GM23338 (cell line): Measurements from ENCODE around the gene CADPS. TPM values are rescaled to one million over a fixed set of nuclear protein-coding genes. Genes with fewer than 3 reads are reported as not detected.

Experiments used
- ATAC-seq: fragments of 200-7000 bp; cut with Tn5 transposase; 3 replicates; pipeline ENCODE4 v1.9.1; 2020
- DNase-seq: peaks from one replicate; pipeline ENCODE4 v3.0.0-alpha.2; 2015; ENCODE audit warnings: low spot score
- H2AFZ ChIP-seq: fragments of 200-600 bp; sonication (generic); 2 replicates; pipeline ENCODE4 v1.8.0; 2016; ENCODE audit warnings: antibody characterized with exemption, mild to moderate bottlenecking, moderate library complexity
- H3F3A ChIP-seq: fragments of 200-600 bp; sonication (generic); replicated peaks from 2 replicates; pipeline ENCODE4 v1.8.0; 2017; ENCODE audit warnings: antibody characterized with exemption, mixed run types, low read depth
- H3K27ac ChIP-seq: fragments of 200-600 bp; sonication (generic); 2 replicates; pipeline ENCODE4 v1.6.1; 2016; ENCODE audit warnings: low read depth
- H3K27me3 ChIP-seq: fragments of 200-600 bp; sonication (generic); 2 replicates; pipeline ENCODE4 v1.8.0; 2016; ENCODE audit warnings: mild to moderate bottlenecking, mixed run types, moderate library complexity; ENCODE audit not compliant: insufficient read depth
- H3K36me3 ChIP-seq: fragments of 200-600 bp; sonication (generic); 2 replicates; pipeline ENCODE4 v1.8.0; 2016; ENCODE audit warnings: mild to moderate bottlenecking; ENCODE audit not compliant: insufficient read depth
- H3K4me1 ChIP-seq: fragments of 200-600 bp; sonication (generic); 2 replicates; pipeline ENCODE4 v1.8.0; 2016; ENCODE audit warnings: mild to moderate bottlenecking, moderate library complexity; ENCODE audit not compliant: insufficient read depth
- H3K4me2 ChIP-seq: fragments of 200-600 bp; sonication (generic); 2 replicates; pipeline ENCODE4 v1.7.1; 2017; ENCODE audit warnings: mixed run types
- H3K4me3 ChIP-seq: fragments of 200-600 bp; sonication (generic); 2 replicates; pipeline ENCODE4 v1.6.1; 2016; ENCODE audit warnings: mixed run types
- H3K79me2 ChIP-seq: fragments of 200-600 bp; sonication (generic); replicated peaks from 2 replicates; pipeline ENCODE4 v1.8.0; 2017; ENCODE audit warnings: mild to moderate bottlenecking; ENCODE audit not compliant: insufficient read depth
- H3K9me2 ChIP-seq: fragments of 200-600 bp; sonication (generic); 2 replicates; pipeline ENCODE4 v1.8.0; 2017; ENCODE audit not compliant: insufficient read depth
- H4K20me1 ChIP-seq: fragments of 200-600 bp; sonication (generic); replicated peaks from 2 replicates; pipeline ENCODE4 v1.8.0; 2017; ENCODE audit warnings: mild to moderate bottlenecking; ENCODE audit not compliant: insufficient read depth
- H3K27ac Mint-ChIP-seq: 2 replicates; pipeline ENCODE4 v1.8.0; 2020; ENCODE audit warnings: inconsistent platforms, mild to moderate bottlenecking, moderate library complexity, mixed read lengths
- H3K27me3 Mint-ChIP-seq: 3 replicates; pipeline ENCODE4 v1.8.0; 2022; ENCODE audit warnings: low read depth, mild to moderate bottlenecking, moderate library complexity, mixed read lengths, inconsistent platforms; ENCODE audit not compliant: insufficient read depth, poor library complexity
- H3K36me3 Mint-ChIP-seq: 3 replicates; pipeline ENCODE4 v1.8.0; 2021; ENCODE audit warnings: low read depth, mild to moderate bottlenecking, inconsistent platforms, moderate library complexity, mixed read lengths
- H3K4me1 Mint-ChIP-seq: 3 replicates; pipeline ENCODE4 v1.8.0; 2020; ENCODE audit warnings: mild to moderate bottlenecking, inconsistent platforms, mixed read lengths
- H3K4me3 Mint-ChIP-seq: 3 replicates; pipeline ENCODE4 v1.8.0; 2021; ENCODE audit warnings: moderate library complexity, mild to moderate bottlenecking, inconsistent platforms, mixed read lengths
- H3K9me3 Mint-ChIP-seq: 3 replicates; pipeline ENCODE4 v1.8.0; 2020; ENCODE audit warnings: moderate library complexity, mild to moderate bottlenecking, inconsistent platforms, mixed read lengths
- CREB1 ChIP-seq: fragments of 250-450 bp; sonication (Bioruptor Pico); IDR thresholded peaks from 2 replicates; pipeline ENCODE4 v1.5.0; 2020; ENCODE audit warnings: low read depth, mild to moderate bottlenecking, moderate library complexity
- CTCF ChIP-seq, 2 experiments: fragments of 200-600 bp in 1 of 2; sonication (generic) in 1 of 2; conservative IDR thresholded peaks; 2 replicates each; pipeline versions ENCODE4 v1.5.1 to v1.6.1; 2016 to 2017; ENCODE audit warnings: antibody characterized with exemption in 2 of 2, low read depth in 2 of 2, mild to moderate bottlenecking in 2 of 2, moderate library complexity in 1 of 2
- ETS1 ChIP-seq: IDR thresholded peaks from 2 replicates; pipeline ENCODE4 v1.6.1; 2016; ENCODE audit warnings: antibody characterized with exemption
- POLR2AphosphoS5 ChIP-seq: IDR thresholded peaks from 2 replicates; pipeline ENCODE4 v1.6.1; 2016; ENCODE audit warnings: antibody characterized with exemption, low read depth
- ZNF331 ChIP-seq: fragments of 250-450 bp; sonication (Bioruptor Pico); IDR thresholded peaks from 2 replicates; pipeline ENCODE4 v1.5.0; 2020; ENCODE audit warnings: low read depth, mild to moderate bottlenecking, moderate library complexity
- polyA plus RNA-seq: library from polyadenylated mRNA; unstranded; fragments of >200 nt; fragmentation: Nextera tagmentation; extraction: Ambion mirVana; gene quantifications from 2 replicates; pipeline ENCODE4 v1.2.1, GENCODE V29; 2016
- total RNA-seq: library from RNA; depleted of rRNA; stranded (reverse); fragments of >200 nt; shearing (Covaris generic); gene quantifications from 2 replicates; pipeline ENCODE4 v1.2.3, GENCODE V29; 2014

The CADPS gene
- total and polyA plus RNA-seq, 2 experiments from 2014 or later = 14.7 to 22.0 TPM

GRCh38 chr3:62558549-62559112 is 316.6 kb downstream of the CADPS start:
- peaks cover 5% of the 10 kb centered on the region for H3K27me3 Mint-ChIP-seq
- H3K27ac Mint-ChIP-seq = no peak overlapping the region
- Histone ChIP-seq H3K4me2 (no peak overlapping the region), H2AFZ (no peak overlapping the region), H4K20me1 (no peaks in the 10 kb centered on the region), H3K9me2 (no peaks in the 10 kb centered on the region), H3K79me2 (no peaks in the 10 kb centered on the region), H3K4me1 (peaks cover 12% of the 10 kb centered on the region), H3K36me3 (no peaks in the 10 kb centered on the region), H3K27me3 (no peaks in the 10 kb centered on the region), H3K4me3 (no peak overlapping the region), H3K27ac (no peak overlapping the region), H3F3A (no peaks in the 10 kb centered on the region)
- peak; percentile 88 for DNase-seq
- no peaks in the 10 kb centered on the region for H3K9me3 Mint-ChIP-seq
- TF ChIP-seq POLR2AphosphoS5 = no peak
- no peak for TF ChIP-seq CREB1 (CRISPR knock-in tag)
- peak; percentile 85 to 86 for TF ChIP-seq CTCF (conservative IDR thresholded peaks at IDR 0.05; ENCODE audit: low read depth in 2 of 2)
- no peak for TF ChIP-seq ETS1
- H3K36me3 Mint-ChIP-seq = no peaks in the 10 kb centered on the region
- peaks cover 15% of the 10 kb centered on the region for H3K4me1 Mint-ChIP-seq
- H3K4me3 Mint-ChIP-seq = no peak overlapping the region
- ATAC-seq = peak; percentile 84

- Histone ChIP-seq H3K9me2 (no peaks in the 10 kb centered on the region), H4K20me1 (no peaks in the 10 kb centered on the region), H3K27ac (no peak overlapping the region), H3F3A (no peaks in the 10 kb centered on the region), H3K4me2 (no peak overlapping the region), H2AFZ (no peak overlapping the region), H3K4me1 (peaks cover 12% of the 10 kb centered on the region), H3K36me3 (no peaks in the 10 kb centered on the region), H3K4me3 (no peak overlapping the region), H3K27me3 (no peaks in the 10 kb centered on the region), H3K79me2 (no peaks in the 10 kb centered on the region)
- Mint-ChIP-seq H3K27me3 (peaks cover 5% of the 10 kb centered on the region), H3K27ac (no peak overlapping the region), H3K4me1 (peaks cover 15% of the 10 kb centered on the region), H3K9me3 (no peaks in the 10 kb centered on the region), H3K4me3 (no peak overlapping the region), H3K36me3 (no peaks in the 10 kb centered on the region)
- TF ChIP-seq ZNF331 (CRISPR knock-in tag) (no peak), CTCF (conservative IDR thresholded peaks at IDR 0.05; ENCODE audit: low read depth in 2 of 2) (no peak)
- DNase-seq (no peak), ATAC-seq (no peak)
These were observed 317.2 kb downstream of the CADPS start for GRCh38 chr3:62557983-62558382.
